Loucy (cell line): ENCODE data around the gene DRD4.

Experiments used
- CTCF ChIP-seq: fragments of 200-600 bp; sonication (generic); conservative IDR thresholded peaks from 2 replicates; pipeline ENCODE4 v1.5.1; 2014; ENCODE audit warnings: mild to moderate bottlenecking, antibody characterized with exemption, low read length
- EZH2phosphoT487 ChIP-seq: fragments of 200-600 bp; IDR thresholded peaks from 2 replicates; pipeline ENCODE4 v1.6.1; 2018; ENCODE audit warnings: antibody characterized with exemption, mild to moderate bottlenecking, moderate library complexity, borderline replicate concordance

DNA sequence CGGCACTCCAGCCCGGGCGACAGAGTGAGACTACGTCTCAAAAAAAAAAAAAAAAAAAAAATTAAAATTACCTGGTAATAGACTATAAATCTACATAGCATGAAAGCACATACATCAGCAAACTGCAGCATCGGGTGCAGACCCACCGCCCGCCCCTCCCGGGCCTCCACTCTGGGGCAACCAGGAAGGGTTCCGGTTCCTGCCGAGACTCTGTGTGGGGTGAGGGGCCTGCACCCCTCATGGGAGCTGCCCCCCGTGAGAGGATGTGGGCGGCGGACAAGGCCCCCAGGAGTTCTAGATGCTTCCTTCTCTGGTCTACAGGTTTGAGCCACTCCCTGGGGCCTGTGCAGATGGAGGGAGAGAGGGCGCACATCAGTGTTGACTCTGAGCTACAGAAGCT lies 9.1 kb downstream of the DRD4 start:
- no peak for TF ChIP-seq EZH2phosphoT487
- TF ChIP-seq CTCF, result no peak
